OCI-LY3 (cell line): ENCODE measurements around the gene RAB31.

Source experiments
- H2AFZ ChIP-seq: fragments of 200-600, 300-600 bp; shearing (Covaris generic); 2 replicates; pipeline ENCODE4 v1.6.0; 2014; ENCODE audit warnings: antibody characterized with exemption, low read depth, low read length
- H3K27ac ChIP-seq: fragments of 200-600, 300-600 bp; sonication (generic); 2 replicates; pipeline ENCODE4 v1.5.1; 2014; ENCODE audit warnings: mild to moderate bottlenecking, low read length, moderate library complexity, mixed read lengths
- H3K27me3 ChIP-seq: fragments of 200-600, 300-600 bp; sonication (generic); 2 replicates; pipeline ENCODE4 v1.6.1; 2014; ENCODE audit warnings: low read depth, low read length, mixed read lengths
- H3K36me3 ChIP-seq: fragments of 200-600, 300-600 bp; sonication (generic); replicated peaks from 2 replicates; pipeline ENCODE3; 2014; ENCODE audit warnings: low read depth, low read length, mixed read lengths
- H3K4me1 ChIP-seq: fragments of 300-600, 200-600 bp; sonication (generic); 2 replicates; pipeline ENCODE4 v1.6.1; 2014; ENCODE audit warnings: low read length, mixed read lengths
- H3K4me2 ChIP-seq: fragments of 200-600, 300-600 bp; sonication (generic); 2 replicates; pipeline ENCODE4 v1.6.1; 2014; ENCODE audit warnings: low read length, mixed read lengths
- H3K4me3 ChIP-seq: fragments of 300-600, 200-600 bp; sonication (generic); 2 replicates; pipeline ENCODE4 v1.5.1; 2014; ENCODE audit warnings: antibody characterized with exemption, mild to moderate bottlenecking, low read length, moderate library complexity
- H3K79me2 ChIP-seq: fragments of 300-600, 200-600 bp; shearing (Covaris generic); 2 replicates; pipeline ENCODE4 v1.6.1; 2014; ENCODE audit warnings: mild to moderate bottlenecking, low read length, mixed read lengths
- H3K9ac ChIP-seq: fragments of 300-600, 200-600 bp; shearing (Covaris generic); 2 replicates; pipeline ENCODE4 v1.6.0; 2014; ENCODE audit warnings: mild to moderate bottlenecking, low read length, moderate library complexity
- H3K9me3 ChIP-seq: fragments of 200-600, 300-600 bp; shearing (Covaris generic); 2 replicates; pipeline ENCODE4 v1.6.1; 2014; ENCODE audit warnings: low read length, mixed read lengths; ENCODE audit not compliant: insufficient read depth
- H4K20me1 ChIP-seq: fragments of 200-600, 300-600 bp; sonication (generic); 2 replicates; pipeline ENCODE4 v1.6.1; 2016; ENCODE audit warnings: low read length, mixed read lengths; ENCODE audit not compliant: insufficient read depth
- EZH2phosphoT487 ChIP-seq: fragments of 200-600 bp; shearing (Covaris generic); IDR thresholded peaks from 2 replicates; pipeline ENCODE4 v1.6.1; 2018; ENCODE audit warnings: antibody characterized with exemption, mixed run types, low read depth
- TF ChIP-seq, protein P1 (sequence below): fragments of 200-600, 300-600 bp; sonication (generic); IDR thresholded peaks from 2 replicates; pipeline ENCODE4 v1.5.1; 2014; ENCODE audit warnings: antibody characterized with exemption, low read length, low read depth

Gene RAB31

GRCh38 chr18:9911226-9911625 lies 203.1 kb downstream of the RAB31 start:
- TF ChIP-seq, protein P1, sequence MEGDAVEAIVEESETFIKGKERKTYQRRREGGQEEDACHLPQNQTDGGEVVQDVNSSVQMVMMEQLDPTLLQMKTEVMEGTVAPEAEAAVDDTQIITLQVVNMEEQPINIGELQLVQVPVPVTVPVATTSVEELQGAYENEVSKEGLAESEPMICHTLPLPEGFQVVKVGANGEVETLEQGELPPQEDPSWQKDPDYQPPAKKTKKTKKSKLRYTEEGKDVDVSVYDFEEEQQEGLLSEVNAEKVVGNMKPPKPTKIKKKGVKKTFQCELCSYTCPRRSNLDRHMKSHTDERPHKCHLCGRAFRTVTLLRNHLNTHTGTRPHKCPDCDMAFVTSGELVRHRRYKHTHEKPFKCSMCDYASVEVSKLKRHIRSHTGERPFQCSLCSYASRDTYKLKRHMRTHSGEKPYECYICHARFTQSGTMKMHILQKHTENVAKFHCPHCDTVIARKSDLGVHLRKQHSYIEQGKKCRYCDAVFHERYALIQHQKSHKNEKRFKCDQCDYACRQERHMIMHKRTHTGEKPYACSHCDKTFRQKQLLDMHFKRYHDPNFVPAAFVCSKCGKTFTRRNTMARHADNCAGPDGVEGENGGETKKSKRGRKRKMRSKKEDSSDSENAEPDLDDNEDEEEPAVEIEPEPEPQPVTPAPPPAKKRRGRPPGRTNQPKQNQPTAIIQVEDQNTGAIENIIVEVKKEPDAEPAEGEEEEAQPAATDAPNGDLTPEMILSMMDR = no peak
- no peak for TF ChIP-seq EZH2phosphoT487
- Histone ChIP-seq H3K79me2 (peaks cover 23% of the 10 kb centered on the region), H3K4me3 (no peak overlapping the region), H4K20me1 (peaks cover 13% of the 10 kb centered on the region), H3K27me3 (peaks cover 18% of the 10 kb centered on the region), H3K9me3 (no peaks in the 10 kb centered on the region), H3K36me3 (no peaks in the 10 kb centered on the region), H3K9ac (no peak overlapping the region), H3K27ac (no peak overlapping the region), H2AFZ (no peak overlapping the region), H3K4me1 (peaks cover 13% of the 10 kb centered on the region), H3K4me2 (no peak overlapping the region)
